ENCODE data around the gene RAVER1.
A peak's percentile ranks its signal among the peaks of the same experiment; 100 is the strongest.

RAVER1 gene

DNA sequence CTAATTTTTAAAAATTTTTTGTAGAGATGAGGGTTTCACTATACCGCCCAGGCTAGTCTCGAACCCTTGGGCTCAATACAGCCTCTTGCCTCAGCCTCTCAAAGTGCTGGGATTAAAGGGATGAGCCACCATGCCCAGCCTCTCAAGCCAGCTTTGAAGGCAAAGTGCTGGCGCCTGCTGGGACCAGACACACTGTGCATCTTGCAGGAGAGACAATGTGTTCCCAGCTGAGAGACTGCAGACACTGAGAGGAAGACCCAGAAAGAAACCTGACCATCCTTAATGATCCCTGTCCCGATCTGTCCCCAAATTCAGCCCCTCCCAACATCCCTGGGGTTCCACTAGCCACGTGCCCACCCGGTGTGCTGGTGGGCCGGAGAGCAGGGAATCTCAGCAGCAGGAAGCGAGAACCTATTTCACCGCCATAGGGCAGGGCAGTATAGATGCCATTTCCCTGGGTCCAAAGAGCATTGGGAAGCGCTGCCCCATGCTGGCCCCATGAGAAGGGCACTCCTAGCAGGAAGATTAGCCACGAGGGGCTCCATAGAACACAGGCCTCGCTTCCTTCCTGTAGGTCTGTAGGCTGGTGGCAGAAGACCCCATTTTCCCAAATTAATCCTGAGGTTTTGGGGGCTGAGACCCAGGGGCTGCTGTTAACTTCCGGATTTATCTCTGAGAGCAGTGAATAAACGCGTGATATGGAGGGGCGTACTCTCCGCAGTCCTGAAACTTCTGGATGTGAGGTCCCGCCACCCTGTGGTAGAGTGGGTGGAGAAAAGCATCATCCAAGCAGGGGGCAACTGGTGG is 968 bp downstream of the RAVER1 start:
- Histone ChIP-seq H3K14ac (ENCODE audit: low read length) (no peak overlapping the region), H3K23ac (ENCODE audit: low read length) (no peak overlapping the region), H3K9me3 (ENCODE audit: insufficient read depth, low read depth, low read length) (peaks cover 1% of the 10 kb centered on the region), H4K91ac (ENCODE audit: low read depth, low read length) (peak overlapping the region; percentile 73), H3K4me2 (ENCODE audit: low read length) (peak overlapping the region; percentile 90), H3K79me2 (ENCODE audit: control insufficient read depth, insufficient read depth, low read length, poor library complexity) (peaks cover 11% of the 10 kb centered on the region), H2BK5ac (ENCODE audit: low read depth, low read length, poor library complexity) (no peak overlapping the region), H2BK120ac (ENCODE audit: insufficient read depth, low read length, poor library complexity) (no peak overlapping the region), H4K12ac (ENCODE audit: low read depth, low read length) (peak overlapping the region; percentile 61), H2BK12ac (ENCODE audit: low read length) (no peak overlapping the region), H2AK5ac (ENCODE audit: low read length) (no peak overlapping the region), H3K27me3 (ENCODE audit: insufficient read depth, low read length) (no peaks in the 10 kb centered on the region), H3K79me1 (ENCODE audit: low read length) (peaks cover 6% of the 10 kb centered on the region), H2AFZ (ENCODE audit: insufficient read depth, low read length, poor library complexity) (no peak overlapping the region), H3K9ac (ENCODE audit: low read length) (peak overlapping the region; percentile 74), H4K8ac (ENCODE audit: low read depth, low read length) (peak overlapping the region; percentile 80), H3K18ac (ENCODE audit: low read length) (peak overlapping the region; percentile 58), H3K36me3 (ENCODE audit: control insufficient read depth in 1 of 2, insufficient read depth in 2 of 2, low read length in 2 of 2) (peaks cover 32 to 34% of the 10 kb centered on the region in 2 experiments), H3K4me1 (ENCODE audit: control insufficient read depth in 1 of 2, insufficient read depth in 2 of 2, low read length in 2 of 2) (peaks cover 18 to 20% of the 10 kb centered on the region in 2 experiments), H3K4me3 (ENCODE audit: low read depth, low read length) (peak overlapping the region; percentile 86), H3K27ac (ENCODE audit: low read depth, low read length) (no peak overlapping the region), H3K4ac (ENCODE audit: low read depth, low read length) (peak overlapping the region; percentile 85)
- DNase-seq = no peak
- no CpG with 5 or more reads among the region's 18 CpGs for WGBS (ENCODE audit: extremely low coverage, insufficient coverage, insufficient read length)

DNA sequence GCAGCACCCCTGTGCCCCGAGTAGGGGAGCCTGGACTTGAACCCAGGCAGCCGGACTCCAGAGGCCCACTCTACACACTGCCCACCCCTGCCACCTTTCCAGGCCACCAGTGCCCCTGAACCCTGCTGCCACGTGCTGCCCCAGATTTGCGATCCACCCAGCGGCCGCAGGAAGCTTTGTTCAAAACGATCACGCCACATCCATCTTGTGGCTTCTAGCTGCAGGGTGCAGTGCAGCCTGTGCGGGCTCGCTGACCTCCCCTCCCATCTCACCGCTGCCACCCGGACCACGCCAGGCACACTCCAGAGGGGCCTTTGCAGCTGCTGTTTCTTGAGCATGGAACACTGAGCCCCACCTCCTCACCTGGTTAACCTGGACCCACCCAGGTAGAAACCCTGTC is 3.8 kb downstream of the RAVER1 start:
- Histone ChIP-seq H4K12ac (ENCODE audit: low read depth, low read length) (no peak overlapping the region), H3K79me1 (ENCODE audit: low read length) (peaks cover 4% of the 10 kb centered on the region), H3K79me2 (ENCODE audit: control insufficient read depth, insufficient read depth, low read length, poor library complexity) (peaks cover 11% of the 10 kb centered on the region), H4K91ac (ENCODE audit: low read depth, low read length) (no peak overlapping the region), H2AFZ (ENCODE audit: insufficient read depth, low read length, poor library complexity) (no peak overlapping the region), H3K14ac (ENCODE audit: low read length) (no peak overlapping the region), H3K4me3 (ENCODE audit: low read depth, low read length) (peak overlapping the region; percentile 25), H3K18ac (ENCODE audit: low read length) (no peak overlapping the region), H2BK5ac (ENCODE audit: low read depth, low read length, poor library complexity) (no peak overlapping the region), H3K9ac (ENCODE audit: low read length) (no peak overlapping the region), H2BK12ac (ENCODE audit: low read length) (no peak overlapping the region), H3K9me3 (ENCODE audit: insufficient read depth, low read depth, low read length) (peaks cover 2% of the 10 kb centered on the region), H3K36me3 (ENCODE audit: control insufficient read depth in 1 of 2, insufficient read depth in 2 of 2, low read length in 2 of 2) (peaks cover 52 to 54% of the 10 kb centered on the region in 2 experiments), H2BK120ac (ENCODE audit: insufficient read depth, low read length, poor library complexity) (no peak overlapping the region), H3K4ac (ENCODE audit: low read depth, low read length) (no peak overlapping the region), H3K4me2 (ENCODE audit: low read length) (no peak overlapping the region), H4K8ac (ENCODE audit: low read depth, low read length) (no peak overlapping the region), H3K4me1 (ENCODE audit: control insufficient read depth in 1 of 2, insufficient read depth in 2 of 2, low read length in 2 of 2) (peaks cover 13 to 15% of the 10 kb centered on the region in 2 experiments), H3K27me3 (ENCODE audit: insufficient read depth, low read length) (no peaks in the 10 kb centered on the region), H2AK5ac (ENCODE audit: low read length) (no peak overlapping the region), H3K27ac (ENCODE audit: low read depth, low read length) (no peak overlapping the region), H3K23ac (ENCODE audit: low read length) (no peak overlapping the region)
- no CpG with 5 or more reads among the region's 13 CpGs for WGBS (ENCODE audit: extremely low coverage, insufficient coverage, insufficient read length)
- no peak for DNase-seq

- Histone ChIP-seq H4K8ac (ENCODE audit: low read depth, low read length) (no peak overlapping the region), H3K79me1 (ENCODE audit: low read length) (peaks cover 4% of the 10 kb centered on the region), H2BK120ac (ENCODE audit: insufficient read depth, low read length, poor library complexity) (no peak overlapping the region)
Measured at GRCh38 chr19:10328558-10329429, 4.5 kb downstream of the RAVER1 start.

DNA sequence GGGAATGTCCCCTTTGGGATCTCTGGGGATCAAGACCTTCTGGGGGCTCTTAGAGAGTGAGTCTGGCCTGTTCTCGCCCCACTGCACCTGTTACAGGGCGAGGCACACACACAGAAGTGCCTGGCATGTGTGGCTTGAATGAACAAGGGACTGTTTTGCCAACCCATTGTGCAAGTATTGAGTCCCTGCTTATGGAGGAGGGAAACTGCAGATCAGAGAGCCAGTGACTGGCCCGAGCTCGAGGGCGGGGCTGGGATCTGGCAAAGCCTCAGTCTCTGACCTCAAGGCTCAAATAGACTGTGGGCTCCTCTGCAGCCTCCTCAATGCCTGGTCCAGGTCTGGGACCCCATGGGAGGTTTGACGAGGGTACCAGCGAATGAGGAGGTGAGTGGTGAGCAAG is 5.5 kb downstream of the RAVER1 start:
- Histone ChIP-seq H3K4me3 (ENCODE audit: low read depth, low read length) (no peak overlapping the region), H3K27ac (ENCODE audit: low read depth, low read length) (no peak overlapping the region), H2BK120ac (ENCODE audit: insufficient read depth, low read length, poor library complexity) (no peak overlapping the region), H2BK5ac (ENCODE audit: low read depth, low read length, poor library complexity) (no peak overlapping the region), H3K9me3 (ENCODE audit: insufficient read depth, low read depth, low read length) (peaks cover 2% of the 10 kb centered on the region), H4K12ac (ENCODE audit: low read depth, low read length) (no peak overlapping the region), H3K27me3 (ENCODE audit: insufficient read depth, low read length) (no peaks in the 10 kb centered on the region), H3K36me3 (ENCODE audit: control insufficient read depth in 1 of 2, insufficient read depth in 2 of 2, low read length in 2 of 2) (peaks cover 69% of the 10 kb centered on the region in 2 experiments), H2AFZ (ENCODE audit: insufficient read depth, low read length, poor library complexity) (no peak overlapping the region), H2AK5ac (ENCODE audit: low read length) (no peak overlapping the region), H4K91ac (ENCODE audit: low read depth, low read length) (no peak overlapping the region), H2BK12ac (ENCODE audit: low read length) (no peak overlapping the region), H3K79me2 (ENCODE audit: control insufficient read depth, insufficient read depth, low read length, poor library complexity) (peaks cover 7% of the 10 kb centered on the region), H3K4me1 (ENCODE audit: control insufficient read depth in 1 of 2, insufficient read depth in 2 of 2, low read length in 2 of 2) (peaks cover 5 to 8% of the 10 kb centered on the region in 2 experiments), H3K18ac (ENCODE audit: low read length) (no peak overlapping the region), H3K79me1 (ENCODE audit: low read length) (no peaks in the 10 kb centered on the region), H3K23ac (ENCODE audit: low read length) (no peak overlapping the region), H3K4me2 (ENCODE audit: low read length) (no peak overlapping the region), H4K8ac (ENCODE audit: low read depth, low read length) (no peak overlapping the region), H3K14ac (ENCODE audit: low read length) (no peak overlapping the region), H3K9ac (ENCODE audit: low read length) (no peak overlapping the region), H3K4ac (ENCODE audit: low read depth, low read length) (no peak overlapping the region)
- WGBS (ENCODE audit: extremely low coverage, insufficient coverage, insufficient read length) = no CpG with 5 or more reads among the region's 7 CpGs
- DNase-seq = no peak

More at GRCh38 chr19:10328558-10329429, 4.5 kb downstream of the RAVER1 start:
- peaks cover 5 to 9% of the 10 kb centered on the region in 2 experiments for H3K4me1 ChIP-seq (ENCODE audit: control insufficient read depth in 1 of 2, insufficient read depth in 2 of 2, low read length in 2 of 2)
- H3K4me2 ChIP-seq (ENCODE audit: low read length) = no peak overlapping the region
- no peak overlapping the region for H3K14ac ChIP-seq (ENCODE audit: low read length)
- H3K4me3 ChIP-seq (ENCODE audit: low read depth, low read length) = no peak overlapping the region
- no peak overlapping the region for H2BK5ac ChIP-seq (ENCODE audit: low read depth, low read length, poor library complexity)
- H2AK5ac ChIP-seq (ENCODE audit: low read length) = no peak overlapping the region
- no peak overlapping the region for H2AFZ ChIP-seq (ENCODE audit: insufficient read depth, low read length, poor library complexity)
- H3K27me3 ChIP-seq (ENCODE audit: insufficient read depth, low read length) = no peaks in the 10 kb centered on the region
- H3K9me3 ChIP-seq (ENCODE audit: insufficient read depth, low read depth, low read length) = peaks cover 2% of the 10 kb centered on the region
- no peak overlapping the region for H3K9ac ChIP-seq (ENCODE audit: low read length)
- peaks cover 11% of the 10 kb centered on the region for H3K79me2 ChIP-seq (ENCODE audit: control insufficient read depth, insufficient read depth, low read length, poor library complexity)
- H3K27ac ChIP-seq (ENCODE audit: low read depth, low read length) = no peak overlapping the region
- no CpG with 5 or more reads among the region's 41 CpGs for WGBS (ENCODE audit: extremely low coverage, insufficient coverage, insufficient read length)
- H3K23ac ChIP-seq (ENCODE audit: low read length) = no peak overlapping the region
- no peak overlapping the region for H4K12ac ChIP-seq (ENCODE audit: low read depth, low read length)
- no peak overlapping the region for H3K18ac ChIP-seq (ENCODE audit: low read length)
- H3K36me3 ChIP-seq (ENCODE audit: control insufficient read depth in 1 of 2, insufficient read depth in 2 of 2, low read length in 2 of 2) = peaks cover 60% of the 10 kb centered on the region in 2 experiments
- no peak overlapping the region for H2BK12ac ChIP-seq (ENCODE audit: low read length)
- no peak overlapping the region for H3K4ac ChIP-seq (ENCODE audit: low read depth, low read length)
- DNase-seq = no peak
- H4K91ac ChIP-seq (ENCODE audit: low read depth, low read length) = no peak overlapping the region

All from trophoblast cell (in vitro differentiated cells and primary cell).